ENCODE data around the gene C2CD4C. TPM values are rescaled to one million over a fixed set of nuclear protein-coding genes. Genes with fewer than 3 reads are reported as not detected.

The C2CD4C gene
- total RNA-seq, 1 experiment from 2014 or later, result 13.6 TPM

DNA sequence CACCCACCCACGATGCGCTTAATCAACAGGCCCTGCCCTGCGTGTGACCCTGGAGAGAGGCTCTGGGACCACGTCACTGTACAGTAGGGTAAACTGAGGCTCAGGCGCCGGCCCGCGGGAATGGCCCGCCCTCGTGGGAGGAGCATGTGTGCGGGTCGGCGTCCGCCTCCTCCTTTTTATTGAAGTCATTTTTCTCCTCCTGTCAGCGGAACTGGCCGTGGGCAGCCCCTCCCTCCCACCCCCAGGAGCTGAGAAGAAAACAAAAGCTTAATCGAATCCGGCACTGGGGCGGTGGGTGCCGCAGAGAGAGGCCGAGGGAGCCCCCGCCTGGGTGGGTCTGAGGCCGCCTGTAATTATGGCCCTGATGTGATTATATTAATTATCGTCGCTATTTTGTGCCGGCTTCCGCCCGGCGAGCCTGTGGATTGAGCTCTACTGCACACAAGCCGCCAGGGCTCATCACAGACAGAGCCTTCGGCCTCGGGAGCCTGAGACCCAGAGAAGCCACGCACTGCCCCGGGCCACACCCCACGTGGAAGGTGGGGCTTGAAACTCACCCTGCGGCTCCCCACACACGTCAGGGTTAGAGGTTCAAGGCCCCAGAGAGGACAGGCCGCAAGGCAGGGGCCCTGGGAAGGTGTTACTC lies 7.0 kb downstream of the C2CD4C start:
- BruUV-seq (replicated peaks), result no TSS peak
- intact Hi-C loops (cut with micrococcal nuclease; ENCODE audit: unreplicated experiment), result no loop called here
- ChIA-PET CTCF (interaction anchor here (0.6 kb wide), 1 partner anchor 111 kb away, joined by 3 read pairs; no protein-coding TSS in a partner anchor), POLR2A (interaction anchor here (0.6 kb wide), 1 partner anchor 102 kb away, joined by 4 read pairs; no protein-coding TSS in a partner anchor)
- Histone ChIP-seq H3K4me1 (ENCODE audit: control insufficient read depth, insufficient read depth, low read length) (peaks cover 16% of the 10 kb centered on the region; the same call in 1 of the 2 replicates), H3K9me3 (ENCODE audit: control insufficient read depth, insufficient read depth, low read depth, low read length) (no peaks in the 10 kb centered on the region), H3K36me3 (ENCODE audit: control insufficient read depth, insufficient read depth, low read length) (no peaks in the 10 kb centered on the region), H3K27me3 (ENCODE audit: control insufficient read depth, insufficient read depth, low read length) (no peaks in the 10 kb centered on the region), H3K4me3 (ENCODE audit: low read depth in 2 of 2, low read length in 2 of 2) (peak overlapping the region in 1 of 2 experiments; percentile 24; a peak in 2 of 4 replicates), H3K27ac (ENCODE audit: low read length) (no peak overlapping the region)
- TF ChIP-seq SIN3A (IDR thresholded peaks at IDR 0.05; ENCODE audit: borderline replicate concordance, insufficient read depth, low read depth, low read length) (no peak), TCF7L2 (IDR thresholded peaks at IDR 0.05; ENCODE audit: low read depth, low read length) (no peak), POLR2AphosphoS5 (IDR thresholded peaks at IDR 0.05; ENCODE audit: low read depth, low read length) (no peak), CTCF (IDR thresholded peaks at IDR 0.05) (no peak), REST (IDR thresholded peaks at IDR 0.05; ENCODE audit: insufficient read depth in 1 of 2, low read depth in 2 of 2, low read length in 1 of 2) (no peak)
- in situ Hi-C loops (cut with HindIII; ENCODE audit: low pct_unique_long_range_greater_than_20kb, low sequenced_read_pairs), result no loop called here
- ATAC-seq (no peak), DNase-seq (ENCODE audit: low read depth, low spot score) (no peak)

- Histone ChIP-seq H3K36me3 (ENCODE audit: control insufficient read depth, insufficient read depth, low read length) (no peaks in the 10 kb centered on the region), H3K27ac (ENCODE audit: low read length) (no peak overlapping the region), H3K4me1 (ENCODE audit: control insufficient read depth, insufficient read depth, low read length) (0 out of 2 replicates have a peak, but pooled peaks cover 12% of the 10 kb centered on the region), H3K4me3 (ENCODE audit: low read depth in 2 of 2, low read length in 2 of 2) (no peak overlapping the region), H3K27me3 (ENCODE audit: control insufficient read depth, insufficient read depth, low read length) (no peaks in the 10 kb centered on the region), H3K9me3 (ENCODE audit: control insufficient read depth, insufficient read depth, low read depth, low read length) (no peaks in the 10 kb centered on the region)
- no TSS peak for BruUV-seq (replicated peaks)
- ChIA-PET POLR2A (no interaction called here), CTCF (interaction anchor here (0.6 kb wide), 1 partner anchor 112 kb away, joined by 3 read pairs; no protein-coding TSS in a partner anchor)
- DNase-seq (ENCODE audit: low read depth, low spot score) (no peak), ATAC-seq (no peak)
- TF ChIP-seq CTCF (IDR thresholded peaks at IDR 0.05), result no peak
- TF ChIP-seq SIN3A (IDR thresholded peaks at IDR 0.05; ENCODE audit: borderline replicate concordance, insufficient read depth, low read depth, low read length), result no peak
- no peak for TF ChIP-seq TCF7L2 (IDR thresholded peaks at IDR 0.05; ENCODE audit: low read depth, low read length)
- no peak for TF ChIP-seq POLR2AphosphoS5 (IDR thresholded peaks at IDR 0.05; ENCODE audit: low read depth, low read length)
- no peak for TF ChIP-seq REST (IDR thresholded peaks at IDR 0.05; ENCODE audit: insufficient read depth in 1 of 2, low read depth in 2 of 2, low read length in 1 of 2)
- intact Hi-C loops (cut with micrococcal nuclease; ENCODE audit: unreplicated experiment) (no loop called here), in situ Hi-C loops (cut with HindIII; ENCODE audit: low pct_unique_long_range_greater_than_20kb, low sequenced_read_pairs) (no loop called here)
Observed at GRCh38 chr19:400976-401865, 7.7 kb downstream of the C2CD4C start.
